GM04504 (cell line): Measurements from ENCODE around the gene CCNL2.
A peak's percentile ranks its signal among the peaks of the same experiment; 100 is the strongest.

Experiments
- DNase-seq: peaks from one replicate; pipeline ENCODE4 v3.0.0-alpha.2; 2012; ENCODE audit warnings: low read depth

The CCNL2 gene

GRCh38 chr1:1356166-1356795 lies 42.9 kb downstream of the CCNL2 start:
- DNase-seq: no peak

- no peak for DNase-seq
Observed at GRCh38 chr1:1355416-1355815, 43.7 kb downstream of the CCNL2 start.

- no peak for DNase-seq
Observed at GRCh38 chr1:1354271-1355247, 44.6 kb downstream of the CCNL2 start.

GRCh38 chr1:1353389-1354151 lies 45.6 kb downstream of the CCNL2 start:
- no peak for DNase-seq

- DNase-seq: no peak
Observed at GRCh38 chr1:1352786-1353388, 46.2 kb downstream of the CCNL2 start.

- DNase-seq: no peak
Observed at GRCh38 chr1:1351511-1352427, 47.4 kb downstream of the CCNL2 start.

- peak; percentile 58 for DNase-seq
Observed at GRCh38 chr1:1349256-1350012, 49.7 kb downstream of the CCNL2 start, which contains the start of gene DVL1. Gene DVL1, minus strand, starts transcription at chr1:1349418. Its CDS starts 353 bp downstream, at chr1:1349065.

- DNase-seq: no peak
Observed at GRCh38 chr1:1348420-1349255, 50.5 kb downstream of the CCNL2 start.

GRCh38 chr1:1347663-1348419 lies 51.3 kb downstream of the CCNL2 start:
- no peak for DNase-seq

- DNase-seq: no peak
Observed at GRCh38 chr1:1347026-1347595, 52.0 kb downstream of the CCNL2 start.

GRCh38 chr1:1346501-1346890 lies 52.6 kb downstream of the CCNL2 start:
- DNase-seq: no peak

GRCh38 chr1:1345860-1346500 lies 53.2 kb downstream of the CCNL2 start:
- DNase-seq: no peak

GRCh38 chr1:1345384-1345783 lies 53.8 kb downstream of the CCNL2 start:
- no peak for DNase-seq

- no peak for DNase-seq
Observed at GRCh38 chr1:1344655-1345361, 54.3 kb downstream of the CCNL2 start.

GRCh38 chr1:1343811-1344421 lies 55.2 kb downstream of the CCNL2 start:
- no peak for DNase-seq

- DNase-seq: no peak
Observed at GRCh38 chr1:1342584-1343115, 56.5 kb downstream of the CCNL2 start.
